ENCODE data around the gene MTMR2.

Gene MTMR2

GRCh38 chr11:95918056-95918455, 5.9 kb downstream of the MTMR2 start:
- DNase-seq (ENCODE audit: low read depth in 2 of 2), result no peak

- no peak for DNase-seq (ENCODE audit: low read depth in 2 of 2)
Measured at GRCh38 chr11:95917193-95918036, 6.5 kb downstream of the MTMR2 start.

GRCh38 chr11:95916049-95916448, 7.9 kb downstream of the MTMR2 start:
- no peak for DNase-seq (ENCODE audit: low read depth in 2 of 2)

GRCh38 chr11:95915051-95915450, 8.9 kb downstream of the MTMR2 start:
- no peak for DNase-seq (ENCODE audit: low read depth in 2 of 2)

GRCh38 chr11:95913830-95914615, 9.9 kb downstream of the MTMR2 start:
- no peak for DNase-seq (ENCODE audit: low read depth in 2 of 2)

GRCh38 chr11:95912902-95913560, 10.9 kb downstream of the MTMR2 start:
- DNase-seq (ENCODE audit: low read depth in 2 of 2), result no peak

- no peak for DNase-seq (ENCODE audit: low read depth in 2 of 2)
Measured at GRCh38 chr11:95911369-95911759, 12.5 kb downstream of the MTMR2 start.

GRCh38 chr11:95910638-95911368, 13.1 kb downstream of the MTMR2 start:
- no peak for DNase-seq (ENCODE audit: low read depth in 2 of 2)

GRCh38 chr11:95908826-95909225, 15.1 kb downstream of the MTMR2 start:
- no peak for DNase-seq (ENCODE audit: low read depth in 2 of 2)

- no peak for DNase-seq (ENCODE audit: low read depth in 2 of 2)
Measured at GRCh38 chr11:95907476-95907875, 16.4 kb downstream of the MTMR2 start.

- DNase-seq (ENCODE audit: low read depth in 2 of 2), result no peak
Measured at GRCh38 chr11:95904009-95904650, 19.8 kb downstream of the MTMR2 start.

- DNase-seq (ENCODE audit: low read depth in 2 of 2), result no peak
Measured at GRCh38 chr11:95898782-95899181, 25.1 kb downstream of the MTMR2 start.

- no peak for DNase-seq (ENCODE audit: low read depth in 2 of 2)
Measured at GRCh38 chr11:95897731-95898130, 26.2 kb downstream of the MTMR2 start.

GRCh38 chr11:95895815-95896214, 28.1 kb downstream of the MTMR2 start:
- DNase-seq (ENCODE audit: low read depth in 2 of 2), result no peak

GRCh38 chr11:95892892-95893570, 30.9 kb downstream of the MTMR2 start:
- no peak for DNase-seq (ENCODE audit: low read depth in 2 of 2)

GRCh38 chr11:95892492-95892891, 31.4 kb downstream of the MTMR2 start:
- no peak for DNase-seq (ENCODE audit: low read depth in 2 of 2)

- no peak for DNase-seq (ENCODE audit: low read depth in 2 of 2)
Measured at GRCh38 chr11:95891423-95892170, 32.3 kb downstream of the MTMR2 start.

- no peak for DNase-seq (ENCODE audit: low read depth in 2 of 2)
Measured at GRCh38 chr11:95888852-95889251, 35.1 kb downstream of the MTMR2 start.

GRCh38 chr11:95888439-95888838, 35.5 kb downstream of the MTMR2 start:
- DNase-seq (ENCODE audit: low read depth in 2 of 2), result no peak

- DNase-seq (ENCODE audit: low read depth in 2 of 2), result no peak
Measured at GRCh38 chr11:95886462-95886861, 37.4 kb downstream of the MTMR2 start.

Data from stimulated activated CD8-positive, alpha-beta memory T cell treated with anti-CD3 and anti-CD28 coated beads, Interleukin-7, amount 100 ng/mL, for 4 hours (primary cell).